MM.1S (cell line): ENCODE results near the gene BCAP31.

Source experiments
- DNase-seq: peaks from one replicate; pipeline ENCODE4 v3.0.0-alpha.2; 2015
- H2AFZ ChIP-seq: fragments of 300-600 bp; sonication (generic); 2 replicates; pipeline ENCODE4 v1.6.0; 2016; ENCODE audit warnings: antibody characterized with exemption, low read length
- H3F3A ChIP-seq: fragments of 300-600 bp; sonication (generic); 2 replicates; pipeline ENCODE4 v1.6.1; 2016; ENCODE audit warnings: mild to moderate bottlenecking, antibody characterized with exemption, low read length, moderate library complexity, mixed read lengths; ENCODE audit not compliant: insufficient read depth
- H3K27ac ChIP-seq: fragments of 300-600 bp; sonication (generic); 2 replicates; pipeline ENCODE4 v1.5.1; 2016; ENCODE audit warnings: mild to moderate bottlenecking, low read length
- H3K27me3 ChIP-seq: fragments of 300-600 bp; sonication (generic); replicated peaks from 2 replicates; pipeline ENCODE4 v1.6.0; 2016; ENCODE audit warnings: low read length; ENCODE audit not compliant: insufficient read depth
- H3K36me3 ChIP-seq: fragments of 300-600 bp; sonication (generic); replicated peaks from 2 replicates; pipeline ENCODE4 v1.6.1; 2016; ENCODE audit warnings: mild to moderate bottlenecking, low read length, mixed read lengths; ENCODE audit not compliant: insufficient read depth
- H3K4me1 ChIP-seq: fragments of 300-600 bp; sonication (generic); 2 replicates; pipeline ENCODE4 v1.6.1; 2016; ENCODE audit warnings: low read length, mixed read lengths
- H3K4me2 ChIP-seq: fragments of 300-600 bp; sonication (generic); 2 replicates; pipeline ENCODE4 v1.6.0; 2016; ENCODE audit warnings: low read depth, low read length
- H3K4me3 ChIP-seq: fragments of 300-600 bp; sonication (generic); 2 replicates; pipeline ENCODE4 v1.5.1; 2016; ENCODE audit warnings: low read length, mixed read lengths
- H3K79me2 ChIP-seq: fragments of 300-600 bp; sonication (generic); 2 replicates; pipeline ENCODE4 v1.6.1; 2016; ENCODE audit warnings: mixed run types, low read length, mixed read lengths
- H3K9ac ChIP-seq: fragments of 300-600 bp; sonication (generic); 2 replicates; pipeline ENCODE4 v1.6.1; 2016; ENCODE audit warnings: low read length, mixed read lengths
- H3K9me2 ChIP-seq: fragments of 300-600 bp; sonication (generic); replicated peaks from 2 replicates; pipeline ENCODE4 v1.6.1; 2016; ENCODE audit warnings: mild to moderate bottlenecking, low read length, mixed read lengths; ENCODE audit not compliant: insufficient read depth
- H3K9me3 ChIP-seq: fragments of 300-600 bp; sonication (generic); replicated peaks from 2 replicates; pipeline ENCODE4 v1.6.1; 2016; ENCODE audit warnings: mild to moderate bottlenecking, low read length, mixed read lengths; ENCODE audit not compliant: insufficient read depth
- H4K20me1 ChIP-seq: fragments of 300-600 bp; sonication (generic); 2 replicates; pipeline ENCODE4 v1.6.1; 2016; ENCODE audit warnings: mild to moderate bottlenecking, low read length, moderate library complexity, mixed read lengths; ENCODE audit not compliant: insufficient read depth
- CTCF ChIP-seq: fragments of 300-600 bp; sonication (generic); IDR thresholded peaks from 2 replicates; pipeline ENCODE4 v1.5.1; 2016; ENCODE audit warnings: antibody characterized with exemption, low read length, mixed read lengths
- EZH2 ChIP-seq: fragments of 300-600 bp; sonication (generic); optimal IDR thresholded peaks from 2 replicates; pipeline ENCODE3; 2017; ENCODE audit warnings: low read depth, mild to moderate bottlenecking, antibody characterized with exemption, low read length, mixed read lengths
- EZH2phosphoT487 ChIP-seq: fragments of 300-600 bp; sonication (generic); IDR thresholded peaks from 2 replicates; pipeline ENCODE4 v1.6.1; 2018; ENCODE audit warnings: antibody characterized with exemption, low read length

BCAP31 gene

DNA sequence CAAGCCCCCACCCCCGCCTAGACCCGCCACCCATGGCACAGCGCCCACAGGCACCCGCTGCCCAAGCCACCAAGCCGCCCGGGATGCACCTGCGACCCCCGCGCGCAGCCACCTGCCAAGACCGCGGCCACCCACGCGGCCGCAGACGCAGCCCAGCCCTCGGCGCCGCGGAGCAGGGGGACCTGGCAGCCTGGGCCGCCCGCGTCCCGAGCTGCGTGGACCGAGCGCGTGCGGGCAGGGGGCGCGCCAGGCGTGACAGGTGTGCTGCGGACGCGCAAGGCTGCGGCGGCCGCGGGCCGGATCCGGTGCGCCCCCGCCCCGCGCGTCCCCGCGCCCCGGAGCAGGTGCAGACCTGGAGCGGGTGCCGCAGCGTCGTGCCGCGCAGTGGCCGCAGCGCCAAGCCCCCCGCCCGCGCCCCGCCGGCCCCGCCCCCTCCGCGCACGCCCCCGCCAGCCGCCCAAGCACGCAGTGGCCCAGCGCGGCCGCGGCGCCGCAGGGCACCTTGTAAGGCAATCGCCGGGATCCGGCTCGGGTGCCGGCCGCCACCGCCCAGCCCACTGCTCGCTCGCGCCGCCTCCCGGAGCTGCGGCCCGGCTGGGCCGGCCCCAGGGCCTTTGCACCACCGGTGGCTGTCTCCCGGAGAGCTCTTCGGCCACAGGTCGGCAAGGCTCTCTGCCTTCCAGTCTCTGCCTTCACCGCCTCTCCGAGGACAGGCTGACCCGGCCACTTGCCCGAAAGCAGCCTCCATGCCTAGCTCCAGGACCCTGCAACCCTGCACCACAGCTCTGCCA is 50.6 kb downstream of the BCAP31 start, which contains the start of gene PNCK:
Gene PNCK (minus strand): TSS at position 386 of the 791 bp plus-strand sequence. CDS start 737 bp downstream, outside the sequence.
- Histone ChIP-seq H4K20me1 (no peaks in the 10 kb centered on the region), H3K4me2 (no peak within 1 kb of the TSS), H3K4me1 (no peaks in the 10 kb centered on the region), H3K4me3 (no peak within 1 kb of the TSS), H3K27ac (no peak within 1 kb of the TSS), H3K9me2 (no peaks in the 10 kb centered on the region), H3K27me3 (no peaks in the 10 kb centered on the region; the same call in 1 of the 2 replicates), H3K9me3 (no peaks in the 10 kb centered on the region), H3K79me2 (no peaks in the 10 kb centered on the region), H3K9ac (no peak within 1 kb of the TSS), H2AFZ (no peak within 1 kb of the TSS), H3K36me3 (no peaks in the 10 kb centered on the region), H3F3A (no peaks in the 10 kb centered on the region)
- TF ChIP-seq CTCF (no peak), EZH2phosphoT487 (no peak), EZH2 (no peak)
- DNase-seq: no peak

- no peaks in the 10 kb centered on the region; the same call in 1 of the 2 replicates for H3K27me3 ChIP-seq
- no peaks in the 10 kb centered on the region for H3K79me2 ChIP-seq
- no peaks in the 10 kb centered on the region for H3F3A ChIP-seq
- H3K4me2 ChIP-seq: no peak overlapping the region
- no peaks in the 10 kb centered on the region for H3K4me1 ChIP-seq
- H3K9ac ChIP-seq: no peak overlapping the region
- H3K9me2 ChIP-seq: no peaks in the 10 kb centered on the region
- no peaks in the 10 kb centered on the region for H3K36me3 ChIP-seq
- no peaks in the 10 kb centered on the region for H4K20me1 ChIP-seq
- TF ChIP-seq CTCF: no peak
- no peak for TF ChIP-seq EZH2phosphoT487
- TF ChIP-seq EZH2: no peak
- H3K9me3 ChIP-seq: no peaks in the 10 kb centered on the region
- H3K4me3 ChIP-seq: no peak overlapping the region
- no peak overlapping the region for H3K27ac ChIP-seq
- DNase-seq: no peak
- no peak overlapping the region for H2AFZ ChIP-seq
Measured at GRCh38 chrX:153672531-153673427, 51.4 kb downstream of the BCAP31 start.

GRCh38 chrX:153671589-153672530 is 52.3 kb downstream of the BCAP31 start:
- no peak overlapping the region for H2AFZ ChIP-seq
- no peak overlapping the region for H3K4me2 ChIP-seq
- DNase-seq: no peak

More at GRCh38 chrX:153671589-153672530, 52.3 kb downstream of the BCAP31 start:
- Histone ChIP-seq H3F3A (no peaks in the 10 kb centered on the region), H3K27me3 (peaks cover 6% of the 10 kb centered on the region), H3K27ac (no peak overlapping the region), H4K20me1 (no peaks in the 10 kb centered on the region), H3K79me2 (no peaks in the 10 kb centered on the region), H3K9me3 (no peaks in the 10 kb centered on the region), H3K4me3 (no peak overlapping the region), H3K9me2 (no peaks in the 10 kb centered on the region), H3K4me1 (no peaks in the 10 kb centered on the region), H3K9ac (no peak overlapping the region), H3K36me3 (no peaks in the 10 kb centered on the region)
- TF ChIP-seq EZH2phosphoT487 (no peak), EZH2 (no peak), CTCF (no peak)
